Heart left ventricle (tissue), 13 donors: ENCODE results near the gene GGT6.

Source experiments
- CTCF ChIP-seq, 12 donors: fragments of 200-600 bp; sonication (generic) in 4 of 12; IDR thresholded peaks; one replicate each; pipeline versions ENCODE4 v1.5.0 to v1.8.0; 2018 to 2022; ENCODE audit warnings: antibody characterized with exemption in 12 of 12, mild to moderate bottlenecking in 5 of 12
- POLR2A ChIP-seq, 2 donors: fragments of 450-650 bp; IDR thresholded peaks; one replicate each; pipeline ENCODE4 v1.6.1; 2017; ENCODE audit warnings: antibody characterized with exemption in 2 of 2, mild to moderate bottlenecking in 2 of 2, moderate library complexity in 2 of 2
- donor health status: ischemic (EF 13 %, LVEDD 7.1; RV severe dilation, severe dysfunction).
- donor health status: DM: no; HTN: yes; CAD: no.
- donor health status: DM: no; HTN: no; CAD: no.
- donor health status: ischemic (EF 25% LVEDD 6.9; RV normal size, moderate dysfunction).
- donor health status: ischemic (EF 25% LVEDD 5.7; RV mildly dilated, moderate dysfunction).
- donor health status: ischemic (EF 35%, LVEDD 5.7; RV mildly dilated, moderate dysfunction).
- donor health status: nonischemic (EF 11% LVEDD 7.7; RV severe dilation, severe dysfunction).
- donor health status: DM: yes; HTN: yes; CAD: no.
- donor health status: PGD.
- donor health status: ischemic (EF 29% LVEDD 5.4; RV normal size, mild dysfunction).
- donor health status: nonischemic (EF 23%, LVEDD 6.1; RV moderate dilation, normal function).

GRCh38 chr17:4604111-4604644 is 43.8 kb upstream of the GGT6 start:
- no peak for TF ChIP-seq CTCF (IDR thresholded peaks at IDR 0.05)
- TF ChIP-seq POLR2A (IDR thresholded peaks at IDR 0.05): no peak
